ENCODE data around the gene AP3B2. TPM values are rescaled to one million over a fixed set of nuclear protein-coding genes. Genes with fewer than 3 reads are reported as not detected.
A peak's percentile ranks its signal among the peaks of the same experiment; 100 is the strongest.
"Not testable (repeated sequence)": the region's sequence is repeated elsewhere in the genome, so short reads cannot be mapped to it uniquely, and the experiment has no call there.

The AP3B2 gene
- total and polyA plus RNA-seq, 7 experiments from 2014 or later, result 0.35 to 1.2 (median 0.76) TPM; not detected in 1

DNA sequence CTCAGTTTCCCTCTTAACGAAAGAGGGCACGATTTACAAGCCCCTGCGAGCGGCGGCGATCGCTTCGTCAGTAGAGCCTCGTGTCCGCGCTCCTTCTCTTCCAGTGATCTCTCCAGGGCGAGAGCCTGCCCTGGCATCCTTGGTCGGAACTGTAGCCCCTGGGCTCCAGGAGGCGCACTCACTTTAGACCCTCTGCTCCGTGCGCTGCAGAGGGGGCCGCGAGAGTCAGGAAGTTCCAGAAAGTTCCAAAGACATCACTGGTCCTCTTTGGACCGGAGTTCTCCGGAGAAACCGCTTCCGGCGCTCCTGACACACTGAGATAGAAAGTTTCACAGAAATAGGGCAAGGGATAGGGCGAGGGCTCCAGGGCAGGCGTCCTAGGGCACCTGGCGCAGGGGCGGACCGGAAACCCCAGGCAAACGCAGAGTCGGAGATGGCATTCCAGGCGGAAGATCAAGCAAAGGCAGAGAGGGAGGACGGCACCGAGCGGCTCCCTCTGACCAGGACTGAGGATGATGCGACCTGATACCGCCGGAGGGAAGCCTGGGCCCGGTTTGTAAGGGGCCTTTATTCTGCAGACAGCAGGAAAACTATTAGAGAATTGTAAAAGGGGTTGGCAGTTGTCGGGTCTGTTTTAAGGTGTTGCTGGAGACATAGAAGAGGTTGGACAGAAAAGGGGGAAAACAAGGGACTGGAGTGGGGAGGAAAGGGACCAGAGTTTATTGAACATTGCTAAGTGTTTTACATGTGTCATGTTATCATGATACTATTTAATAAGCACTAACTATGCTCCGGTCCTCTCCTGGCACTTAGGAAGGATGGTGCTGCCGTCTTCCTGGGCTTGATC is 61.2 kb downstream of the AP3B2 start:
- ChIA-PET POLR2A (no interaction called here), CTCF (no interaction called here)
- Histone ChIP-seq H3K27me3 (ENCODE audit: control insufficient read depth in 2 of 2, insufficient read depth in 2 of 2, low read length in 2 of 2) (peaks cover 5 to 9% of the 10 kb centered on the region in 2 donors), H3K36me3 (ENCODE audit: control insufficient read depth in 2 of 3, insufficient read depth in 3 of 3, low read length in 3 of 3) (peaks cover 0 to 1% (median 0%) of the 10 kb centered on the region in 3 experiments), H3K27ac (ENCODE audit: low read depth, low read length) (no peak overlapping the region), H3K9me3 (ENCODE audit: control insufficient read depth in 2 of 3, low read length in 3 of 3) (no peaks in the 10 kb centered on the region), H3K4me1 (ENCODE audit: control insufficient read depth in 2 of 2, insufficient read depth in 2 of 2, low read length in 2 of 2) (peaks cover 0 to 14% of the 10 kb centered on the region in 2 donors), H3K4me3 (ENCODE audit: low read length) (peak overlapping the region; percentile 47)
- no peak for ATAC-seq
- intact Hi-C loops (cut with micrococcal nuclease), result loop anchor here in 1 of 2 donors (1.0 to 10.0 kb wide), 3 partner anchors 32 to 354 kb away; partner anchors contain the start of gene RPS17
- Mint-ChIP-seq H3K4me1 (peaks cover 0 to 9% (median 4%) of the 10 kb centered on the region in 7 donors), H3K4me3 (peak overlapping the region; percentile 3 to 81 (median 62)), H3K36me3 (peaks cover 0 to 2% (median 0%) of the 10 kb centered on the region in 5 donors), H3K27ac (peak overlapping the region in 2 of 9 donors; percentile 38 to 59), H3K27me3 (peaks cover 14 to 61% (median 37%) of the 10 kb centered on the region in 5 donors), H3K9me3 (peaks cover 0 to 1% (median 0%) of the 10 kb centered on the region in 11 donors)
- DNase-seq, result no peak

DNA sequence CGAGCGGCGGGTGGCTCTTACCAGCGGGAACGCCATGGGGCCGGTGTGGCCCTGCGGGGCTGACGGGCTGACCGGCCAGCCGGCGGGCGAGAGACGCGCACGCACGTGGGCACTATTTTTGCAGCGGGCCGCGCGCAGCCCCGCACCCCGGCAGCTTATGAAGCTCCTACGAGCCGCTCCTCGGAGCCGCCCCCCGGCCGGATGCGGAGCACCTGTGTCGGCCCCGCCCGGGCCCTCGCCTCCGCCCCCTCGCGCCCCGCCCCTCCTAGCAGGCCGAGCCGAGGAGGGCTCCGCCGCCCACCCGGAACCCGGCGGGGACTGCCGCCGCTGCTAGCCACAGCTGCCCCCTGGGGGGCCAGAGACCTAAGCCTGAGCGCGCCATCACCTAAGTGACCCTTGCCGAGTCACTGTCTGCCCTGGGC is 61.8 kb downstream of the AP3B2 start:
- H3K27ac Mint-ChIP-seq, result no peak overlapping the region
- intact Hi-C loops (cut with micrococcal nuclease), result loop anchor here in 1 of 2 donors (1.0 to 10.0 kb wide), 4 partner anchors 32 to 354 kb away; partner anchors contain the start of gene RPS17
- POLR2A ChIA-PET, result no interaction called here
- H3K9me3 Mint-ChIP-seq, result peaks cover 0 to 1% (median 0%) of the 10 kb centered on the region in 11 donors
- ATAC-seq (peak; percentile 72), DNase-seq (peak in 8 of 9 donors; percentile 10 to 42 (median 36))
- CTCF ChIA-PET, result no interaction called here
- no peaks in the 10 kb centered on the region for H3K36me3 ChIP-seq (ENCODE audit: control insufficient read depth in 2 of 3, insufficient read depth in 3 of 3, low read length in 3 of 3)
- peak overlapping the region; percentile 47 for H3K4me3 ChIP-seq (ENCODE audit: low read length)
- no peak overlapping the region for H3K27ac ChIP-seq (ENCODE audit: low read depth, low read length)
- H3K9me3 ChIP-seq (ENCODE audit: control insufficient read depth in 2 of 3, low read length in 3 of 3), result no peaks in the 10 kb centered on the region
- peaks cover 5 to 10% of the 10 kb centered on the region in 2 donors for H3K27me3 ChIP-seq (ENCODE audit: control insufficient read depth in 2 of 2, insufficient read depth in 2 of 2, low read length in 2 of 2)
- peaks cover 16 to 65% (median 41%) of the 10 kb centered on the region in 5 donors for H3K27me3 Mint-ChIP-seq
- H3K36me3 Mint-ChIP-seq, result peaks cover 0 to 2% (median 0%) of the 10 kb centered on the region in 5 donors
- H3K4me3 Mint-ChIP-seq, result peak overlapping the region in 8 of 10 donors; percentile 47 to 81 (median 66)
- H3K4me1 ChIP-seq (ENCODE audit: control insufficient read depth in 2 of 2, insufficient read depth in 2 of 2, low read length in 2 of 2), result peaks cover 0 to 14% of the 10 kb centered on the region in 2 donors
- H3K4me1 Mint-ChIP-seq, result peaks cover 0 to 9% (median 4%) of the 10 kb centered on the region in 7 donors

DNA sequence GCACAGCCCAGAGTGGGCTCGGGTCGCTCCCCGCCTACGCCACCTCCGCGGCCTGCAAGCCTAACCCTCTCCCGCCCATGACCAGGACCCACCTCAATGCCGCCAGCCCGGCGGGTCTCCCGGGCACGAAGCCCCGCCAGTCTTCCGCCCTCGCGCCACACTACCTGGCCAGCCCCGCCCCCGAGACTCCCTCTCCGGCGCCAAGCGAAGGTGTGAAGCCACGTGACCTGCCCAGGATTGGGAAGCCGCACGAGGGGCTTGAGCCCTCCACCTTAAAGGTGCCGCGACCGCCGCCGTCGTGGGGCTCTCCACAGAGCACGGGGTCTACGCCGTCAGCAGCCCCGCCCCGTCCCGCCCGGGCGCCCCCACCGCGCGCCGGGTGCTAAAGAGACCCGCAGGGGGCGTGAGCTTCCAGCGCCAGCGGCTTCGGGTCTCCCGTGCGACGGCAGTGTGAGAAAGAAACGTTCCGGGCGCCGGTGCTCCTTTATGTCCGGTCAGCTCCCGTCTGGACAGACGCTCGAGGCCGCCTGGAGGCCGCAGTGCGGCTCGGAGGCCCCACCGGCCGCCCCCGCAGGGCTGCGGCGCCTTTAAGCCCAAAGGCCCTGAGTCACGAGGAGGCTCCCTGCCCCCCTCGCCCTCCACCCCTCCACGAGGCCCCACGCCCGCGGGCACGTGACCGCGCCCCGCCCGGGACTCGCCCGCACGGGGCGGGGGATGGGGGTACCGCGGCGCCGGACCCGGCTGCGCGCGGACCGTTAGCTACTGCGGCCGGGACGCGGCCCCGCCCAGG is 62.4 kb downstream of the AP3B2 start, which contains the start of gene CPEB1:
TSS of gene CPEB1 (minus strand) at position 319 of the 790 bp plus-strand sequence. CDS start 18,904 bp downstream, outside the sequence.
- peaks cover 0 to 1% (median 0%) of the 10 kb centered on the region in 11 donors for H3K9me3 Mint-ChIP-seq
- peaks cover 0 to 14% of the 10 kb centered on the region in 2 donors for H3K4me1 ChIP-seq (ENCODE audit: control insufficient read depth in 2 of 2, insufficient read depth in 2 of 2, low read length in 2 of 2)
- H3K27me3 ChIP-seq (ENCODE audit: control insufficient read depth in 2 of 2, insufficient read depth in 2 of 2, low read length in 2 of 2), result peaks cover 5 to 15% of the 10 kb centered on the region in 2 donors
- ATAC-seq, result peak; percentile 68
- intact Hi-C loops (cut with micrococcal nuclease), result loop anchor here in 1 of 2 donors (2.0 to 10.0 kb wide), 3 partner anchors 102 to 355 kb away; partner anchors contain the start of gene RPS17
- peak within 1 kb of the TSS; percentile 62 to 85 (median 71) for H3K4me3 Mint-ChIP-seq
- peak within 1 kb of the TSS; percentile 47 for H3K4me3 ChIP-seq (ENCODE audit: low read length)
- peaks cover 0 to 9% (median 4%) of the 10 kb centered on the region in 7 donors for H3K4me1 Mint-ChIP-seq
- H3K27me3 Mint-ChIP-seq, result peaks cover 21 to 69% (median 41%) of the 10 kb centered on the region in 5 donors
- POLR2A ChIA-PET, result interaction anchor here (0.8 kb wide), 1 partner anchor 34 kb away, joined by 3 read pairs; no protein-coding TSS in a partner anchor
- H3K36me3 ChIP-seq (ENCODE audit: control insufficient read depth in 2 of 3, insufficient read depth in 3 of 3, low read length in 3 of 3), result no peaks in the 10 kb centered on the region
- H3K36me3 Mint-ChIP-seq, result peaks cover 0 to 2% (median 0%) of the 10 kb centered on the region in 5 donors
- H3K27ac ChIP-seq (ENCODE audit: low read depth, low read length), result no peak within 1 kb of the TSS
- H3K27ac Mint-ChIP-seq, result peak within 1 kb of the TSS in 2 of 9 donors; percentile 59 to 62
- H3K9me3 ChIP-seq (ENCODE audit: control insufficient read depth in 2 of 3, low read length in 3 of 3), result no peaks in the 10 kb centered on the region
- peak; percentile 4 to 33 (median 26) for DNase-seq
- CTCF ChIA-PET, result no interaction called here

DNA sequence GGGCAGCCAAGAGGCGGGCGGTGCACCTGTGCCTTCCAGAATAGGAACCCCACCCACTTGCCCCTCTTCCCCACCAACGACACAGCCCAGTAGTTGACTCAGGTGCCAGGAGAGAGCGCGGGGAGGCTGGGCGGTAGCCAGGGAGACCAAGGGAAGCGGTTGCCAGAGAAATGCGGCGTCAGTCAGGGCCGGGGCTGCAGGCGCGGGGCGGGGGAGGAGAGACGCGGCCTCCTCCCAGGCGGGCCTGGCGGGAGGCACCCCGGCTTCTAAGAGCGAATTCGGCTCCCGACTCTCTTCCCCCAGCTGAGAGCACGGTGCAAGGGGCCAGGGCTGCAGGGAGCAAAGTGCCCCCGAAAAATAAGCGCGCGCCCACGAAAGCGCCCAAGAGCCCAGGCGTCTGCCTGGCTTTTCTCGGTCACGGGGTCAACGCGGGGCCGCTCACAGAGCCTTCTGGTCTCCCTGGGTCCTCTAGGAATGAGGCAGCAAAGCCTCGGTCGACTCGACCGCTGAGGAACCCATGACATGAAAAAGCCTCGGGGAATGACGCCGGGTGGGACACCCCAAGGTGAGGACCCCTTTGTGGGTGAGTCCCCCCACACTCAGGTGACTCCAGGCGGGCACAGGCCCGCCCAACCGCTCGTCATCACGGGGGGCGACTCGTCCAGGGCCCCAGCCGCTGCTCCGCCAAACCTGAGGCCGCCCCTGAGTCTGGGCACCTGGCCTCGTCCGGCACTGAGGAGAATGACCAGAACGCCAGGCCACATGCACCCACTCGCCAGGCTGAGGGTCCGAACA is 63.2 kb downstream of the AP3B2 start:
- H3K27ac Mint-ChIP-seq, result peak overlapping the region in 1 of 9 donors; percentile 62
- H3K4me1 Mint-ChIP-seq, result peaks cover 0 to 9% (median 4%) of the 10 kb centered on the region in 7 donors
- Histone ChIP-seq H3K27ac (ENCODE audit: low read depth, low read length) (no peak overlapping the region), H3K4me1 (ENCODE audit: control insufficient read depth in 2 of 2, insufficient read depth in 2 of 2, low read length in 2 of 2) (peaks cover 0 to 14% of the 10 kb centered on the region in 2 donors), H3K4me3 (ENCODE audit: low read length) (no peak overlapping the region), H3K36me3 (ENCODE audit: control insufficient read depth in 2 of 3, insufficient read depth in 3 of 3, low read length in 3 of 3) (no peaks in the 10 kb centered on the region), H3K9me3 (ENCODE audit: control insufficient read depth in 2 of 3, low read length in 3 of 3) (no peaks in the 10 kb centered on the region), H3K27me3 (ENCODE audit: control insufficient read depth in 2 of 2, insufficient read depth in 2 of 2, low read length in 2 of 2) (peaks cover 5 to 16% of the 10 kb centered on the region in 2 donors)
- peaks cover 0 to 2% (median 0%) of the 10 kb centered on the region in 5 donors for H3K36me3 Mint-ChIP-seq
- ATAC-seq (no peak), DNase-seq (peak in 1 of 9 donors; percentile 11)
- peaks cover 0 to 1% (median 0%) of the 10 kb centered on the region in 11 donors for H3K9me3 Mint-ChIP-seq
- ChIA-PET CTCF (interaction anchor here (0.6 kb wide), 1 partner anchor 35 kb away, joined by 3 read pairs; no protein-coding TSS in a partner anchor), POLR2A (interaction anchor here (0.8 kb wide), 1 partner anchor 35 kb away, joined by 3 read pairs; no protein-coding TSS in a partner anchor)
- peaks cover 27 to 69% (median 47%) of the 10 kb centered on the region in 5 donors for H3K27me3 Mint-ChIP-seq
- H3K4me3 Mint-ChIP-seq, result peak overlapping the region; percentile 62 to 85 (median 71)
- intact Hi-C loops (cut with micrococcal nuclease), result loop anchor here in 1 of 2 donors (2.0 to 10.0 kb wide), 3 partner anchors 102 to 356 kb away; partner anchors contain the start of gene RPS17

DNA sequence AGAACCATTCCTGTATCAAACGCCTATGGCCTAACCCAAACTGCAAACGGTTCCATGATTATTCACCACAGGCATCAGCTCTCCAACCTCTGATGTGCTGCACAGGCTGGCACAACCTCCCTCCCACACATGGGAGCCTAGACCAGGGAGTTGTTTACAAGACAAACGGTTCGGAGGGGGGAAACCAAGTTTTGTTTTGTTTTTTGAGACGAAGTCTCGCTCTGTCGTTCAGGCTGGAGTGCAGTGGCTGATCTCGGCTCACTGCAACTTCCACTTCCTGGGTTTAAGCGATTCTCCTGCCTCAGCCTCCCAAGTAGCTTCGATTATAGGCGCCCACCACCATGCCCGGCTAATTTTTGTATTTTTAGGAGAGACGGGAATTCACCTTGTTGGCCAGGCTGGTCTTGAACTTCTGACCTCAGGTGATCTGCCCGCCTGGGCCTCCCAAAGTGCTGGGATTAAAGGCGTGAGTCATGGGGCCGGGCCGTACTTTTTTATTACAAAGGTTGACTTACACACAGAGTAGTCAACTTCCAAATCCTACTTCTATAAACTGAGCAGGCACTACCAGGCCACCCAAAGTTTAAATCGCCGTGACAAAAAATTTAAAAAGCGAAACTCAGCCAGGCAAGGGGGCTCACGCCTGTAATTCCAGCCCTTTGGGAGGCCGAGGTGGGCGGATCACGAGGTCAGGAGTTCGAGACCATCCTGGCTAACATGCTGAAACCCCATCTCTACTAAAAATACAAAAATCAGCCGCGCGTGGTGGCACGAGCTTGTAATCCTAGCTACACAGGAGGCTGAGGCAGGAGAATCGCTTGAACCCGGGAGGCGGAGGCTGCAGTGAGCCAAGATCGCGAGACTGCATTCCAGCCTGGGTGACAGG is 64.5 kb downstream of the AP3B2 start:
- H3K27me3 ChIP-seq (ENCODE audit: control insufficient read depth in 2 of 2, insufficient read depth in 2 of 2, low read length in 2 of 2), result peaks cover 5 to 19% of the 10 kb centered on the region in 2 donors
- peaks cover 38 to 75% (median 60%) of the 10 kb centered on the region in 5 donors for H3K27me3 Mint-ChIP-seq
- intact Hi-C loops (cut with micrococcal nuclease), result loop anchor here in 1 of 2 donors (5.0 to 10.0 kb wide), 2 partner anchors 100 to 357 kb away; partner anchors contain the start of gene RPS17

More for the DNA sequence above, 64.5 kb downstream of the AP3B2 start:
- ATAC-seq; H3K27ac ChIP-seq (ENCODE audit: low read depth, low read length); H3K27ac Mint-ChIP-seq; CTCF ChIA-PET; H3K9me3 ChIP-seq (ENCODE audit: control insufficient read depth in 2 of 3, low read length in 3 of 3); DNase-seq; H3K9me3 Mint-ChIP-seq; H3K36me3 Mint-ChIP-seq; H3K4me3 ChIP-seq (ENCODE audit: low read length); H3K4me1 Mint-ChIP-seq; H3K36me3 ChIP-seq (ENCODE audit: control insufficient read depth in 2 of 3, insufficient read depth in 3 of 3, low read length in 3 of 3); POLR2A ChIA-PET: not testable (repeated sequence)
- H3K4me1 ChIP-seq (ENCODE audit: control insufficient read depth in 2 of 2, insufficient read depth in 2 of 2, low read length in 2 of 2), result peaks cover 0 to 14% of the 10 kb centered on the region in 2 donors
- peak overlapping the region in 1 of 10 donors; percentile 73 for H3K4me3 Mint-ChIP-seq
